ENCODE measurements around the gene USP36.

Gene USP36

GRCh38 chr17:78785011-78785662 is 55.5 kb downstream of the USP36 start:
- Histone ChIP-seq H2AFZ (ENCODE audit: low read depth, low read length, severe bottlenecking) (no peak overlapping the region), H3K4me3 (ENCODE audit: insufficient read depth, low read length, poor library complexity, severe bottlenecking) (no peak overlapping the region), H3K36me3 (ENCODE audit: low read length) (no peaks in the 10 kb centered on the region), H3K9me2 (replicated peaks; ENCODE audit: insufficient read depth, low read length) (no peaks in the 10 kb centered on the region), H3F3A (ENCODE audit: insufficient read depth) (peaks cover 17% of the 10 kb centered on the region), H3K27me3 (ENCODE audit: low read length) (no peaks in the 10 kb centered on the region), H3K79me2 (ENCODE audit: insufficient read depth, low read length) (peaks cover 12% of the 10 kb centered on the region), H3K9ac (ENCODE audit: low read length) (no peak overlapping the region), H3K4me2 (ENCODE audit: low read depth, low read length, poor library complexity, severe bottlenecking) (no peak overlapping the region), H3K27ac (ENCODE audit: low read depth, low read length) (no peak overlapping the region), H3K9me3 (ENCODE audit: insufficient read depth, low read length) (no peaks in the 10 kb centered on the region), H4K20me1 (ENCODE audit: low read depth, low read length) (no peaks in the 10 kb centered on the region)
- TF ChIP-seq EZH2phosphoT487 (conservative IDR thresholded peaks at IDR 0.05; ENCODE audit: low read length) (no peak), CTCF (IDR thresholded peaks at IDR 0.05; ENCODE audit: insufficient read depth, low read length, poor library complexity, severe bottlenecking) (no peak)

- no peak for TF ChIP-seq EZH2phosphoT487 (conservative IDR thresholded peaks at IDR 0.05; ENCODE audit: low read length)
- no peak for TF ChIP-seq CTCF (IDR thresholded peaks at IDR 0.05; ENCODE audit: insufficient read depth, low read length, poor library complexity, severe bottlenecking)
- no peaks in the 10 kb centered on the region; the same call in 1 of the 2 replicates for H4K20me1 ChIP-seq (ENCODE audit: low read depth, low read length)
- no peak overlapping the region for H3K4me2 ChIP-seq (ENCODE audit: low read depth, low read length, poor library complexity, severe bottlenecking)
- H3K79me2 ChIP-seq (ENCODE audit: insufficient read depth, low read length) = peaks cover 18% of the 10 kb centered on the region
- H3K4me3 ChIP-seq (ENCODE audit: insufficient read depth, low read length, poor library complexity, severe bottlenecking) = no peak overlapping the region
- no peak overlapping the region for H2AFZ ChIP-seq (ENCODE audit: low read depth, low read length, severe bottlenecking)
- no peak overlapping the region for H3K9ac ChIP-seq (ENCODE audit: low read length)
- no peaks in the 10 kb centered on the region for H3K36me3 ChIP-seq (ENCODE audit: low read length)
- H3K9me3 ChIP-seq (ENCODE audit: insufficient read depth, low read length) = no peaks in the 10 kb centered on the region
- no peaks in the 10 kb centered on the region for H3K27me3 ChIP-seq (ENCODE audit: low read length)
- peaks cover 21% of the 10 kb centered on the region for H3F3A ChIP-seq (ENCODE audit: insufficient read depth)
- H3K9me2 ChIP-seq (replicated peaks; ENCODE audit: insufficient read depth, low read length) = no peaks in the 10 kb centered on the region
- H3K27ac ChIP-seq (ENCODE audit: low read depth, low read length) = no peak overlapping the region
These were observed 56.3 kb downstream of the USP36 start for GRCh38 chr17:78784352-78784751.

GRCh38 chr17:78783711-78784324 is 56.8 kb downstream of the USP36 start:
- Histone ChIP-seq H3F3A (ENCODE audit: insufficient read depth) (peaks cover 21% of the 10 kb centered on the region), H4K20me1 (ENCODE audit: low read depth, low read length) (no peaks in the 10 kb centered on the region; the same call in 1 of the 2 replicates), H3K27me3 (ENCODE audit: low read length) (no peaks in the 10 kb centered on the region), H2AFZ (ENCODE audit: low read depth, low read length, severe bottlenecking) (no peak overlapping the region), H3K9me3 (ENCODE audit: insufficient read depth, low read length) (no peaks in the 10 kb centered on the region), H3K9ac (ENCODE audit: low read length) (no peak overlapping the region), H3K27ac (ENCODE audit: low read depth, low read length) (no peak overlapping the region), H3K79me2 (ENCODE audit: insufficient read depth, low read length) (peaks cover 21% of the 10 kb centered on the region), H3K4me2 (ENCODE audit: low read depth, low read length, poor library complexity, severe bottlenecking) (no peak overlapping the region), H3K4me3 (ENCODE audit: insufficient read depth, low read length, poor library complexity, severe bottlenecking) (no peak overlapping the region), H3K36me3 (ENCODE audit: low read length) (no peaks in the 10 kb centered on the region), H3K9me2 (replicated peaks; ENCODE audit: insufficient read depth, low read length) (no peaks in the 10 kb centered on the region)
- TF ChIP-seq CTCF (IDR thresholded peaks at IDR 0.05; ENCODE audit: insufficient read depth, low read length, poor library complexity, severe bottlenecking) = no peak
- no peak for TF ChIP-seq EZH2phosphoT487 (conservative IDR thresholded peaks at IDR 0.05; ENCODE audit: low read length)

All from SU-DHL-6 (cell line).